ENCODE measurements around the gene PAX5. TPM values are rescaled to one million over a fixed set of nuclear protein-coding genes. Genes with fewer than 3 reads are reported as not detected.

PAX5 gene
- total RNA-seq, 1 experiment from 2014 or later = not detected

DNA sequence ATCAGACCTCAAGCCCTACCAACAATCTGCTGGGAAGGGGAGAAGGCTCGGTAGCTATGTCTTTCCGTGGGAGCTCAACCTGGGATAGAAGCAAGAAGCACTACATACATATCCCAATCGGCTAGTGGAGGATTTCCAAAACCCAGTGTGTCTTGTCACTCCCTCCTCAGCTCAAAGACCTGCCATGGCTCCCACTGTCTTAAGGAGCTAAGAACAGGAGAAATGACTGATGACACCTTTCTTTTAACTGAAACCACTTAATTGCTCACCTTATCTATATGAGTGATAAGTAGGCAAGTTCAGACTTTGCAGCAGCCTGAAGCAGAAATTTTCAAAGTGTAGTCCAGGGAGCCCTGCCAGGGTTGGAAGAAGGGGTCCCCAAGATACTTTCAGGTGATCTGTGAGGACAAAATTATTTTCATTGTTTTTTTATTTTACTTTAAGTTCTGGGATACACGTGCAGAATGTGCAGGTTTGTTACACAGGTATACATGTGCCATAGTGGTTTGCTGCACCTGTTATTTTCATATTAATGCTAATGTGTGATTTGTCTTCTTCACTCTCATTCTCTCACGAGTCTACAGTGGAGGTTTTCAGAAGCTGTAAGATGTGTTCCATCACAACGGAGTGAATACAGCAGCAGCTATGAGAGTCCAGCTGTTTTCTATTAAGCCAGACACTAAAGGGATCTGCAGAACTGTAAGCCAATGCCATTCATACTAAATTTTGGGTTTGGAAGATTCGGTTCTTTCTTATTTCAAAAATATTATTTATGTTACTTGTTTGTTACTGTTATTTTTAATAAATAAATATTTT is 41.4 kb downstream of the PAX5 start:
- TF ChIP-seq EZH2 (IDR thresholded peaks at IDR 0.05; ENCODE audit: low read depth) = no peak
- TF ChIP-seq, protein P1, sequence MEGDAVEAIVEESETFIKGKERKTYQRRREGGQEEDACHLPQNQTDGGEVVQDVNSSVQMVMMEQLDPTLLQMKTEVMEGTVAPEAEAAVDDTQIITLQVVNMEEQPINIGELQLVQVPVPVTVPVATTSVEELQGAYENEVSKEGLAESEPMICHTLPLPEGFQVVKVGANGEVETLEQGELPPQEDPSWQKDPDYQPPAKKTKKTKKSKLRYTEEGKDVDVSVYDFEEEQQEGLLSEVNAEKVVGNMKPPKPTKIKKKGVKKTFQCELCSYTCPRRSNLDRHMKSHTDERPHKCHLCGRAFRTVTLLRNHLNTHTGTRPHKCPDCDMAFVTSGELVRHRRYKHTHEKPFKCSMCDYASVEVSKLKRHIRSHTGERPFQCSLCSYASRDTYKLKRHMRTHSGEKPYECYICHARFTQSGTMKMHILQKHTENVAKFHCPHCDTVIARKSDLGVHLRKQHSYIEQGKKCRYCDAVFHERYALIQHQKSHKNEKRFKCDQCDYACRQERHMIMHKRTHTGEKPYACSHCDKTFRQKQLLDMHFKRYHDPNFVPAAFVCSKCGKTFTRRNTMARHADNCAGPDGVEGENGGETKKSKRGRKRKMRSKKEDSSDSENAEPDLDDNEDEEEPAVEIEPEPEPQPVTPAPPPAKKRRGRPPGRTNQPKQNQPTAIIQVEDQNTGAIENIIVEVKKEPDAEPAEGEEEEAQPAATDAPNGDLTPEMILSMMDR (conservative IDR thresholded peaks at IDR 0.05) = no peak
- ChIA-PET POLR2A (ENCODE audit: unreplicated experiment) (no interaction called here), CTCF (interaction anchor here (0.8 kb wide), 1 partner anchor 120 kb away, joined by 3 read pairs; no protein-coding TSS in a partner anchor)
- Histone ChIP-seq H3K27ac (no peak overlapping the region), H3K36me3 (ENCODE audit: low read depth) (no peaks in the 10 kb centered on the region), H3K4me3 (no peak overlapping the region), H3K9me2 (ENCODE audit: insufficient read depth) (no peaks in the 10 kb centered on the region), H3F3A (ENCODE audit: insufficient read depth, low read depth) (no peaks in the 10 kb centered on the region), H3K79me2 (ENCODE audit: low read depth) (no peaks in the 10 kb centered on the region), H3K4me1 (replicated peaks; ENCODE audit: insufficient read depth) (peaks cover 4% of the 10 kb centered on the region; the same call in 1 of the 2 replicates), H3K4me2 (no peak overlapping the region), H3K9me3 (ENCODE audit: insufficient read depth, low read depth) (no peaks in the 10 kb centered on the region), H2AFZ (no peak overlapping the region), H4K20me1 (ENCODE audit: insufficient read depth) (no peaks in the 10 kb centered on the region), H3K27me3 (ENCODE audit: insufficient read depth, low read depth) (no peaks in the 10 kb centered on the region)
- no TSS peak for BruUV-seq (replicated peaks)
- no peak for DNase-seq
- intact Hi-C loops (cut with micrococcal nuclease; ENCODE audit: unreplicated experiment) = no loop called here

DNA sequence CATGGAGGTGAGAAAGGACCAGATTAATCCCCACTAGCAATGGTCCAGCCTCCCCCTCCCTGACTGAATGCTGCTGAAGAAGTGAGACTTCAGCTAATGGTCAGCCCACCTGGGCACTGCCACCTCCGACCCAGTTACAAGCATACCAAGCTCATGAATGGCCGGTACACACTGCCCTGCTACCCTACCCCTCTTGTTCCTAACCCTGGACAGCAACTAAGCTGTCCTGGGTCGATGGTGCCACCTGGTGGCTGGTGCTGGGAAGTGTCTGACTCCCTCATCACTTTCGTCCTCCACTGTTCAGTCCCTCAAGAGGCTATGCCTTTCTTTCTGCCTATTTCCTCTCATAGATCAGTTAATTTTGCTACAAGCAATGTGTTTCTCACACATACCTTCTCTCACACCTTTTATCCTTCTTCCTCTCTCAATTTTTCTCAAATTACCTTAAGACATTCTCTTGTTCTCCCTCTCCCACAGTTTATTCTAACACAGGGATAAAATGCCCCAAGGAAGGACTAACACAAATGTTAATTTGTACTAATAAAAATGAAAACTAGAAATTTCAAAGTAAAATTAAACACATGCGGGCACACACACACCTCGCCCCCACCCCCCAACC is 42.4 kb downstream of the PAX5 start:
- H3K4me3 ChIP-seq = no peak overlapping the region
- BruUV-seq (replicated peaks) = no TSS peak

DNA sequence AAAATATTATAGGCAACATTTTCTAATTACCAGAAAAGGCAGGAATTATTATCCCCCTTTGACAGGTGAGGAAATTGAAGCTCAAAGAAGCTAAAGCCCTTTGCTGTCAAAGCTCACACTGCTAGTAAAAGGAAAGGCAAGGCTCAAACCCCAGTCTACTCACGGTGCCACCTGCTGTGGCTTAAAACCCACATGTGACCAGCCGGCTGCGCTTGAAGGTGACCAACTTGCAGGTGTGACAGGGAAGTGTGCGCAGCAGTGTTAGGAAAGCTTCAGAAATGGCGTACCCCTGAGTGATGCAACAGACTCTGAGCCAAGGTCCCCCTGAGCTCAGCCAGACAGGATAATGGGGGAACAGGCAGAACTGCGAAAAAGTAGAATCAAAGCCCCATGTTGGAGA is 45.2 kb downstream of the PAX5 start:
- ChIA-PET CTCF (interaction anchor here (0.5 to 2.4 kb wide), 5 partner anchors 66 to 587 kb away, joined by 3 to 10 read pairs (median 7); no protein-coding TSS in a partner anchor), POLR2A (ENCODE audit: unreplicated experiment) (interaction anchor here (0.6 kb wide), 1 partner anchor 115 kb away, joined by 3 read pairs; no protein-coding TSS in a partner anchor)
- no peaks in the 10 kb centered on the region for H3K27me3 ChIP-seq (ENCODE audit: insufficient read depth, low read depth)
- no peaks in the 10 kb centered on the region for H3K36me3 ChIP-seq (ENCODE audit: low read depth)
- no peaks in the 10 kb centered on the region for H3K79me2 ChIP-seq (ENCODE audit: low read depth)
- TF ChIP-seq EZH2 (IDR thresholded peaks at IDR 0.05; ENCODE audit: low read depth) = no peak
- TF ChIP-seq, protein P1 (conservative IDR thresholded peaks at IDR 0.05) = no peak
- no TSS peak for BruUV-seq (replicated peaks)
- no peak for DNase-seq
- intact Hi-C loops (cut with micrococcal nuclease; ENCODE audit: unreplicated experiment) = loop anchor here (2.0 kb wide), 1 partner anchor 190 kb away; no protein-coding TSS in a partner anchor
- no peak overlapping the region for H3K4me3 ChIP-seq
- no peaks in the 10 kb centered on the region for H3F3A ChIP-seq (ENCODE audit: insufficient read depth, low read depth)
- no peak overlapping the region for H3K4me2 ChIP-seq
- no peak overlapping the region for H3K27ac ChIP-seq
- H4K20me1 ChIP-seq (ENCODE audit: insufficient read depth) = no peaks in the 10 kb centered on the region
- H3K9me3 ChIP-seq (ENCODE audit: insufficient read depth, low read depth) = no peaks in the 10 kb centered on the region
- H3K4me1 ChIP-seq (replicated peaks; ENCODE audit: insufficient read depth) = no peaks in the 10 kb centered on the region
- H2AFZ ChIP-seq = no peak overlapping the region
- H3K9me2 ChIP-seq (ENCODE audit: insufficient read depth) = no peaks in the 10 kb centered on the region

More for the DNA sequence above, 42.4 kb downstream of the PAX5 start:
- no peaks in the 10 kb centered on the region for H3K36me3 ChIP-seq (ENCODE audit: low read depth)
- H3K9me3 ChIP-seq (ENCODE audit: insufficient read depth, low read depth) = no peaks in the 10 kb centered on the region
- no peaks in the 10 kb centered on the region for H3F3A ChIP-seq (ENCODE audit: insufficient read depth, low read depth)
- no peaks in the 10 kb centered on the region for H3K27me3 ChIP-seq (ENCODE audit: insufficient read depth, low read depth)
- H3K9me2 ChIP-seq (ENCODE audit: insufficient read depth) = no peaks in the 10 kb centered on the region
- H3K27ac ChIP-seq = no peak overlapping the region
- H3K4me1 ChIP-seq (replicated peaks; ENCODE audit: insufficient read depth) = 0 out of 2 replicates have a peak, but pooled peaks cover 4% of the 10 kb centered on the region
- DNase-seq = peak in 1 of 2 experiments; percentile 25
- no peaks in the 10 kb centered on the region for H3K79me2 ChIP-seq (ENCODE audit: low read depth)
- H3K4me2 ChIP-seq = no peak overlapping the region
- intact Hi-C loops (cut with micrococcal nuclease; ENCODE audit: unreplicated experiment) = loop anchor here (1.0 kb wide), 1 partner anchor 118 kb away; no protein-coding TSS in a partner anchor
- no peaks in the 10 kb centered on the region for H4K20me1 ChIP-seq (ENCODE audit: insufficient read depth)
- TF ChIP-seq, protein P1 (conservative IDR thresholded peaks at IDR 0.05) = peak; percentile 78
- no peak for TF ChIP-seq EZH2 (IDR thresholded peaks at IDR 0.05; ENCODE audit: low read depth)
- POLR2A ChIA-PET (ENCODE audit: unreplicated experiment) = interaction anchor here (0.5 kb wide), 1 partner anchor 12 kb away, joined by 7 read pairs; no protein-coding TSS in a partner anchor
- no peak overlapping the region for H2AFZ ChIP-seq
- CTCF ChIA-PET = interaction anchor here (0.8 to 1.5 kb wide), 2 partner anchors 119 kb away, joined by 3 to 11 read pairs; no protein-coding TSS in a partner anchor
